Loucy (cell line): ENCODE data around the gene NRF1.

Experiments
- H2AFZ ChIP-seq: fragments of 200-600 bp; sonication (generic); 2 replicates; pipeline ENCODE4 v1.6.0; 2016; ENCODE audit warnings: antibody characterized with exemption, mild to moderate bottlenecking, low read length, moderate library complexity
- H3F3A ChIP-seq: fragments of 200-600 bp; 2 replicates; pipeline ENCODE4 v1.6.0; 2016; ENCODE audit warnings: antibody characterized with exemption, low read depth, mild to moderate bottlenecking
- H3K27me3 ChIP-seq: fragments of 200-600 bp; sonication (generic); 2 replicates; pipeline ENCODE4 v1.6.1; 2014; ENCODE audit warnings: low read length, mild to moderate bottlenecking; ENCODE audit not compliant: insufficient read depth, poor library complexity, severe bottlenecking
- H3K36me3 ChIP-seq: fragments of 200-600 bp; sonication (generic); 2 replicates; pipeline ENCODE4 v1.6.1; 2016; ENCODE audit warnings: low read length; ENCODE audit not compliant: insufficient read depth
- H3K4me1 ChIP-seq: fragments of 200-600 bp; sonication (generic); 2 replicates; pipeline ENCODE4 v1.5.1; 2014; ENCODE audit warnings: low read length, mild to moderate bottlenecking; ENCODE audit not compliant: insufficient read depth, poor library complexity, severe bottlenecking
- H3K4me2 ChIP-seq: fragments of 200-600 bp; sonication (generic); 2 replicates; pipeline ENCODE4 v1.6.0; 2014; ENCODE audit warnings: antibody characterized with exemption, low read length, low read depth, mild to moderate bottlenecking; ENCODE audit not compliant: poor library complexity, severe bottlenecking
- H3K4me3 ChIP-seq: fragments of 200-600 bp; sonication (generic); 2 replicates; pipeline ENCODE4 v1.5.1; 2014; ENCODE audit warnings: low read length, mild to moderate bottlenecking, mixed read lengths; ENCODE audit not compliant: poor library complexity, severe bottlenecking
- H3K79me2 ChIP-seq: fragments of 200-600 bp; sonication (generic); 2 replicates; pipeline ENCODE4 v1.6.1; 2014; ENCODE audit warnings: low read length; ENCODE audit not compliant: insufficient read depth
- H3K9ac ChIP-seq: fragments of 200-600 bp; sonication (generic); 2 replicates; pipeline ENCODE4 v1.6.0; 2014; ENCODE audit warnings: mild to moderate bottlenecking, low read depth, low read length, moderate library complexity; ENCODE audit not compliant: poor library complexity, severe bottlenecking
- H3K9me2 ChIP-seq: fragments of 200-600 bp; sonication (generic); replicated peaks from 2 replicates; pipeline ENCODE4 v1.6.1; 2016; ENCODE audit warnings: low read depth, low read length, mixed read lengths
- H3K9me3 ChIP-seq: fragments of 200-600 bp; sonication (generic); 2 replicates; pipeline ENCODE4 v1.6.1; 2014; ENCODE audit warnings: mild to moderate bottlenecking, antibody characterized with exemption, low read length, low read depth; ENCODE audit not compliant: insufficient read depth
- H4K20me1 ChIP-seq: fragments of 200-600 bp; sonication (generic); 2 replicates; pipeline ENCODE4 v1.6.0; 2014; ENCODE audit warnings: antibody characterized with exemption, low read length, mild to moderate bottlenecking; ENCODE audit not compliant: insufficient read depth, poor library complexity, severe bottlenecking
- EZH2phosphoT487 ChIP-seq: fragments of 200-600 bp; IDR thresholded peaks from 2 replicates; pipeline ENCODE4 v1.6.1; 2018; ENCODE audit warnings: antibody characterized with exemption, mild to moderate bottlenecking, moderate library complexity, borderline replicate concordance
- TF ChIP-seq, protein P1 (sequence below): fragments of 200-600 bp; sonication (generic); conservative IDR thresholded peaks from 2 replicates; pipeline ENCODE4 v1.5.1; 2014; ENCODE audit warnings: mild to moderate bottlenecking, antibody characterized with exemption, low read length

The NRF1 gene

GRCh38 chr7:129721068-129721467 is 109.5 kb downstream of the NRF1 start:
- H3K36me3 ChIP-seq: peaks cover 61% of the 10 kb centered on the region; the same call in 1 of the 2 replicates

GRCh38 chr7:129723679-129724078 is 112.2 kb downstream of the NRF1 start:
- H3K79me2 ChIP-seq: no peaks in the 10 kb centered on the region
- H3K4me1 ChIP-seq: no peaks in the 10 kb centered on the region
- H3K9me2 ChIP-seq: no peaks in the 10 kb centered on the region
- no peak overlapping the region for H3K4me2 ChIP-seq
- H3K9me3 ChIP-seq: no peaks in the 10 kb centered on the region
- TF ChIP-seq EZH2phosphoT487: no peak
- TF ChIP-seq, protein P1, sequence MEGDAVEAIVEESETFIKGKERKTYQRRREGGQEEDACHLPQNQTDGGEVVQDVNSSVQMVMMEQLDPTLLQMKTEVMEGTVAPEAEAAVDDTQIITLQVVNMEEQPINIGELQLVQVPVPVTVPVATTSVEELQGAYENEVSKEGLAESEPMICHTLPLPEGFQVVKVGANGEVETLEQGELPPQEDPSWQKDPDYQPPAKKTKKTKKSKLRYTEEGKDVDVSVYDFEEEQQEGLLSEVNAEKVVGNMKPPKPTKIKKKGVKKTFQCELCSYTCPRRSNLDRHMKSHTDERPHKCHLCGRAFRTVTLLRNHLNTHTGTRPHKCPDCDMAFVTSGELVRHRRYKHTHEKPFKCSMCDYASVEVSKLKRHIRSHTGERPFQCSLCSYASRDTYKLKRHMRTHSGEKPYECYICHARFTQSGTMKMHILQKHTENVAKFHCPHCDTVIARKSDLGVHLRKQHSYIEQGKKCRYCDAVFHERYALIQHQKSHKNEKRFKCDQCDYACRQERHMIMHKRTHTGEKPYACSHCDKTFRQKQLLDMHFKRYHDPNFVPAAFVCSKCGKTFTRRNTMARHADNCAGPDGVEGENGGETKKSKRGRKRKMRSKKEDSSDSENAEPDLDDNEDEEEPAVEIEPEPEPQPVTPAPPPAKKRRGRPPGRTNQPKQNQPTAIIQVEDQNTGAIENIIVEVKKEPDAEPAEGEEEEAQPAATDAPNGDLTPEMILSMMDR: no peak
- H2AFZ ChIP-seq: no peak overlapping the region
- H3K4me3 ChIP-seq: no peak overlapping the region
- no peaks in the 10 kb centered on the region for H3K27me3 ChIP-seq
- H3F3A ChIP-seq: no peaks in the 10 kb centered on the region
- H3K9ac ChIP-seq: no peak overlapping the region
- H3K36me3 ChIP-seq: peaks cover 58% of the 10 kb centered on the region; the same call in 1 of the 2 replicates
- H4K20me1 ChIP-seq: no peaks in the 10 kb centered on the region

More at GRCh38 chr7:129721068-129721467, 109.5 kb downstream of the NRF1 start:
- Histone ChIP-seq H3K4me1 (no peaks in the 10 kb centered on the region), H3K9ac (no peak overlapping the region), H3K4me3 (no peak overlapping the region), H3K9me2 (no peaks in the 10 kb centered on the region), H4K20me1 (no peaks in the 10 kb centered on the region), H2AFZ (no peak overlapping the region), H3K4me2 (no peak overlapping the region), H3K9me3 (no peaks in the 10 kb centered on the region), H3K27me3 (no peaks in the 10 kb centered on the region), H3K79me2 (no peaks in the 10 kb centered on the region), H3F3A (no peaks in the 10 kb centered on the region)
- TF ChIP-seq, protein P1: no peak
- TF ChIP-seq EZH2phosphoT487: no peak

DNA sequence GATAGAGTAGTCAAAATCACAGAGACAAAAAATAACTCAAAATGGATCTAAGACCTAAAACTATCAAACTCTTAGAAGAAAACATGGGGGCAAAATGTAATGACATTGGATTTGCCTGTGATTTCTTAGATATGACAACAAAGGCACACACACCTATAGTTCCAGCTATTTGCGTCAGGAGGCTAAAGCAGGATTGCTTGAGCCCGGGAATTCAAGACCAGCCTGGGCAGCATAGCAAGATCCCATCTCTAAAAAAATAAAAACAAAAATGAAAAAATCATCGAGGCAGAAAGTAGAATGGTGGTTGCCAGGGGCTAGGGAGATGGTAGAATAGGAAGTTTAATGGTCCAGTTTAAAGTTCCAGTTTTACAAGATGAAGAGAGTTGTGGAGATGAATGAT is 113.3 kb downstream of the NRF1 start:
- no peak overlapping the region for H3K9ac ChIP-seq
- H2AFZ ChIP-seq: no peak overlapping the region
- no peaks in the 10 kb centered on the region for H3K4me1 ChIP-seq
- H3K9me3 ChIP-seq: no peaks in the 10 kb centered on the region
- no peaks in the 10 kb centered on the region for H3F3A ChIP-seq
- H3K4me2 ChIP-seq: no peak overlapping the region
- H3K4me3 ChIP-seq: no peak overlapping the region
- peaks cover 58% of the 10 kb centered on the region; the same call in 1 of the 2 replicates for H3K36me3 ChIP-seq
- TF ChIP-seq, protein P1: no peak
- TF ChIP-seq EZH2phosphoT487: no peak
- H3K9me2 ChIP-seq: no peaks in the 10 kb centered on the region
- no peaks in the 10 kb centered on the region for H3K27me3 ChIP-seq
- H4K20me1 ChIP-seq: no peaks in the 10 kb centered on the region
- H3K79me2 ChIP-seq: no peaks in the 10 kb centered on the region
